Colonic mucosa (tissue), 4 donors: ENCODE results near the gene LARGE1. TPM values are rescaled to one million over a fixed set of nuclear protein-coding genes. Genes with fewer than 3 reads are reported as not detected.

Experiments
- DNase-seq: peaks from one replicate; pipeline ENCODE4 v3.0.0-alpha.2; 2020
- H3K27ac ChIP-seq: fragments of 200-600 bp; one replicate; pipeline ENCODE4 v1.8.0; 2021
- H3K27me3 ChIP-seq: fragments of 200-600 bp; one replicate; pipeline ENCODE4 v1.8.0; 2021
- H3K36me3 ChIP-seq: fragments of 200-600 bp; one replicate; pipeline ENCODE4 v1.8.0; 2021
- H3K4me1 ChIP-seq: fragments of 200-600 bp; one replicate; pipeline ENCODE4 v1.8.0; 2021; ENCODE audit warnings: mild to moderate bottlenecking
- H3K4me3 ChIP-seq: fragments of 200-600 bp; one replicate; pipeline ENCODE4 v1.8.0; 2021
- H3K9ac ChIP-seq, 2 donors: one replicate each; pipeline ENCODE4 v1.7.0; 2013; ENCODE audit warnings: control low read depth in 2 of 2, low read depth in 2 of 2, low read length in 2 of 2
- H3K9me3 ChIP-seq: fragments of 200-600 bp; one replicate; pipeline ENCODE4 v1.8.0; 2021
- intact Hi-C: fragments of 100-400 bp; cut with DNase I; formaldehyde crosslinking; loops from one replicate; pipeline ENCODE4 v1.14.1; 2022
- total RNA-seq, 2 donors: library from RNA; stranded (reverse); fragmentation: NEBNext Ultra II Directional in 1 of 2; extraction: Animal tissue kit (Norgen Biotek cat#: 25700) in 1 of 2; gene quantifications; one replicate each; pipeline ENCODE4 v1.2.1, GENCODE V29; 2021
- TF ChIP-seq, protein P1 (sequence below): fragments of 200-600 bp; IDR thresholded peaks from one replicate; pipeline ENCODE4 v1.8.0; 2022; ENCODE audit warnings: antibody characterized with exemption, mild to moderate bottlenecking
- donor health status: healthy.
- donor health status: DM: no; HTN: no; CAD: no.
- donor health status: DM: no; HTN: no; CAD: no.

Gene LARGE1
- total RNA-seq, 2 donors from 2014 or later: 45.2 to 46.5 TPM

DNA sequence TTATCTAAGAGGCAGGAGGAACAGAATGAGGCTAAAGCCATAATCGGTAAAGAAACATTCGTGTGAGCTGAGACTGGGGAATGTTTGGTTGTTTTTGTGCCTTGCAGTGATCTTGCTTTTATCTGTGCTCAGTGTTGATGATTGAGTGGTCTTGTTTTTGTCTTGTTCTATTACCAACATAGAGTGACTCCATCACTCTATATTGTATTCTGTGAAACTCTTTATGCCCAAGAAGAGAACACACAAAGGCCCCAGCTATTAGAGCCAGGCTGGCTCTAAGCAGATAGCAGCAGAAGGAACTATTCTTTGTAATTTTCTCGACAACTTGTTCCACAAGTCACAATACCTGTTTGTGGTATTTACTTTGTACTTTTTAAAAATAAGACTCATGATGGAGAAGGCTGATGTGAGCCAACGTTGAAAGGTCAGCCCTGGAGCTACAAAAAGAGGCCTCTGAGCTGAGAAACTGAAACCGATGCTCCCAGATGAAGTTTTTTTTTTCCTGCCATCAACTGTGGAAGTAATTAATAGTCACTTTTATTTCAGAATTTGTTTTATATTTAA, 68.4 kb downstream of the LARGE1 start:
- Histone ChIP-seq H3K9me3 (no peaks in the 10 kb centered on the region), H3K36me3 (no peaks in the 10 kb centered on the region), H3K9ac (no peak overlapping the region), H3K27ac (peak overlapping the region; percentile 22), H3K27me3 (no peaks in the 10 kb centered on the region), H3K4me3 (no peak overlapping the region), H3K4me1 (peaks cover 5% of the 10 kb centered on the region)
- DNase-seq: no peak
- intact Hi-C loops: no loop called here
- TF ChIP-seq, protein P1, sequence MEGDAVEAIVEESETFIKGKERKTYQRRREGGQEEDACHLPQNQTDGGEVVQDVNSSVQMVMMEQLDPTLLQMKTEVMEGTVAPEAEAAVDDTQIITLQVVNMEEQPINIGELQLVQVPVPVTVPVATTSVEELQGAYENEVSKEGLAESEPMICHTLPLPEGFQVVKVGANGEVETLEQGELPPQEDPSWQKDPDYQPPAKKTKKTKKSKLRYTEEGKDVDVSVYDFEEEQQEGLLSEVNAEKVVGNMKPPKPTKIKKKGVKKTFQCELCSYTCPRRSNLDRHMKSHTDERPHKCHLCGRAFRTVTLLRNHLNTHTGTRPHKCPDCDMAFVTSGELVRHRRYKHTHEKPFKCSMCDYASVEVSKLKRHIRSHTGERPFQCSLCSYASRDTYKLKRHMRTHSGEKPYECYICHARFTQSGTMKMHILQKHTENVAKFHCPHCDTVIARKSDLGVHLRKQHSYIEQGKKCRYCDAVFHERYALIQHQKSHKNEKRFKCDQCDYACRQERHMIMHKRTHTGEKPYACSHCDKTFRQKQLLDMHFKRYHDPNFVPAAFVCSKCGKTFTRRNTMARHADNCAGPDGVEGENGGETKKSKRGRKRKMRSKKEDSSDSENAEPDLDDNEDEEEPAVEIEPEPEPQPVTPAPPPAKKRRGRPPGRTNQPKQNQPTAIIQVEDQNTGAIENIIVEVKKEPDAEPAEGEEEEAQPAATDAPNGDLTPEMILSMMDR: no peak

DNA sequence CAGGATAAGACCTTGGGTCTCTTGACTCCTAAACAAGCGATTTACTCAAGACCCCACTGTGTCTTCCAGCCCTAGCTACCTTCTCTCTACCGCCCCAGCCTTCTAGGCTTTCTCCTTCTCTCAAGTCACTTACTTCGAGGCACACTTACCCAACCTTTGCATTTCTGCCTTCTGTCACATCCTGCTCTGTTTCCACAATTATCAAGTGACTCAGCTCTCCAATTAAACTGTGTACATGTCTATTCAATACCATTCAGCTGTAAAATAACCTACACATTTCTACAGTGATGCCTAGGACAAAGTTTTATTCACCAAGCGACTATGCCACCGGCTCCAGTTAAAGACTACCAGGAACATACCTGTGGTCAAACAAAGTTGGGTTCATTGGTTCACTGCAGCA, 69.0 kb downstream of the LARGE1 start:
- no peak for DNase-seq
- intact Hi-C loops: no loop called here

DNA sequence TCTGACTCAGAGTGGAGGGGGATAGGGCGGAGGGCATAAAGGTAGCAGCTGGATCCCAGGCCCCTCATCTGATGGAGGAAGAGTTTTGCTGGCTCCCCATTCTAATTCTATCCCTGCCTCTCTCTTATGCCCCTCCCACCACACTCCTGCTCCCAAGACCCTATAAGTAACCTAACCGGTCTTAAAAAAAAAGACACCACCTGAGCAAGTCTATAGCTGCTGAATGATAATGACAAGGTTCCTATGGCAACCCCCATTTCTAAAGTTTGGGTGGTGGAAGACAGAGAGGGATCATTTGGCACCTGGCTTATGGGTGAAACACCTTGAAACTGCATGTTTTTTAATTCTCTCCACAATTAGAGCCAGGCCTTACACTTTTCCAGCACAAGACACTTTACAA, 69.6 kb downstream of the LARGE1 start:
- H3K4me3 ChIP-seq: no peak overlapping the region
- peak overlapping the region; percentile 22 for H3K27ac ChIP-seq
- no peaks in the 10 kb centered on the region for H3K9me3 ChIP-seq
- peaks cover 5% of the 10 kb centered on the region for H3K4me1 ChIP-seq
- no peak overlapping the region for H3K9ac ChIP-seq
- no peak for DNase-seq
- H3K27me3 ChIP-seq: no peaks in the 10 kb centered on the region
- intact Hi-C loops: no loop called here
- no peaks in the 10 kb centered on the region for H3K36me3 ChIP-seq
- TF ChIP-seq, protein P1: no peak

More for the DNA sequence above, 69.0 kb downstream of the LARGE1 start:
- H3K9me3 ChIP-seq: no peaks in the 10 kb centered on the region
- TF ChIP-seq, protein P1: no peak
- H3K36me3 ChIP-seq: no peaks in the 10 kb centered on the region
- no peaks in the 10 kb centered on the region for H3K27me3 ChIP-seq
- H3K4me3 ChIP-seq: no peak overlapping the region
- no peak overlapping the region for H3K9ac ChIP-seq
- H3K27ac ChIP-seq: peak overlapping the region; percentile 22
- H3K4me1 ChIP-seq: peaks cover 5% of the 10 kb centered on the region

DNA sequence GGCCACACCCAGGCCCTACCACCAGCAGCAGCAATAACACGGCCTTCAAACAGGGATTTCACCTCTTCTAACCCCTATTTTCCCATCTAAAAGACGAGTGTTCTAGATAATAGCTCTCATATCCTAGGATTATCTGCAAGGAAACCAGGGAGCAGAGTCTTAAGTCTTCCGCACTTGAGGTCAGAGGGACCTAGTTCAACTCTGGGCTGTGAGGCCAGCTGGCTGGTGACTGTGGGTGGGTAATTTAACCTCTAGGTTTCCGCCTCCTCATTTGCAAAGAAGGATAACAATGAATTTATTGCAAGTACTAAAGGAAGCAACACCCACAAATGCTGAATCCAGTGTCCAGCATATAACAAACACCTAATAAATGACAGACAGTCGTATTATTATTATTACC, 70.1 kb downstream of the LARGE1 start:
- Histone ChIP-seq H3K27ac (no peak overlapping the region), H3K36me3 (no peaks in the 10 kb centered on the region), H3K9ac (no peak overlapping the region), H3K27me3 (no peaks in the 10 kb centered on the region), H3K4me3 (no peak overlapping the region), H3K4me1 (peaks cover 5% of the 10 kb centered on the region), H3K9me3 (no peaks in the 10 kb centered on the region)
- no peak for DNase-seq
- TF ChIP-seq, protein P1: no peak
- intact Hi-C loops: no loop called here

DNA sequence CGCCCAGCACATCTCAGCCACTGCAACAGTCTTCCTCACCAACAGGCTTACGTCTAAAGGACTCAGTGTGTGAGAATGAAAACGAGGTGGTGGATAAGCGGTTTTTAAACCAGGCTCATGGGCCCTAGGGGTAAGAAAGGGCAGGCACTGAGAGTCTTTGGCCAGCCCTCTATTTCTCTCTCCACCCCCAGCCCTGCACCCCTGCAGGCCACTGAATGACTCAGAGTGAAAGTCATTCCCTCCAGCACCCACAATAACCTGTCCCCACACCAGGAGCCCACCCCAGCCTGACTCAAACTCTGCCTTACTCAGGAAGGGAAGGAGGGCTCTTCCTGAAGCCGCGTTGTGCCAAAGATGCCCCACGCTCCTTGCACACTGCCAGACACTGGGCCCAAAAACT, 72.0 kb downstream of the LARGE1 start:
- DNase-seq: no peak
- peaks cover 5% of the 10 kb centered on the region for H3K4me1 ChIP-seq
- no peaks in the 10 kb centered on the region for H3K27me3 ChIP-seq
- no peak overlapping the region for H3K27ac ChIP-seq
- intact Hi-C loops: no loop called here
- H3K9ac ChIP-seq: no peak overlapping the region
- no peaks in the 10 kb centered on the region for H3K36me3 ChIP-seq
- H3K4me3 ChIP-seq: no peak overlapping the region
- no peaks in the 10 kb centered on the region for H3K9me3 ChIP-seq
- TF ChIP-seq, protein P1: no peak
